OCI-LY7 (cell line): Measurements from ENCODE around the gene ZNF534.

Experiments
- EZH2phosphoT487 ChIP-seq: fragments of 200-600 bp; sonication (generic); IDR thresholded peaks from 2 replicates; pipeline ENCODE4 v1.6.1; 2018; ENCODE audit warnings: low read depth, borderline replicate concordance, mild to moderate bottlenecking, mixed run types, antibody characterized with exemption, low read length, moderate library complexity, mixed read lengths
- TF ChIP-seq, protein P1 (sequence below): fragments of 200-600 bp; sonication (generic); conservative IDR thresholded peaks from 2 replicates; pipeline ENCODE4 v1.5.1; 2014; ENCODE audit warnings: mild to moderate bottlenecking, antibody characterized with exemption, low read length, moderate library complexity, mixed read lengths

DNA sequence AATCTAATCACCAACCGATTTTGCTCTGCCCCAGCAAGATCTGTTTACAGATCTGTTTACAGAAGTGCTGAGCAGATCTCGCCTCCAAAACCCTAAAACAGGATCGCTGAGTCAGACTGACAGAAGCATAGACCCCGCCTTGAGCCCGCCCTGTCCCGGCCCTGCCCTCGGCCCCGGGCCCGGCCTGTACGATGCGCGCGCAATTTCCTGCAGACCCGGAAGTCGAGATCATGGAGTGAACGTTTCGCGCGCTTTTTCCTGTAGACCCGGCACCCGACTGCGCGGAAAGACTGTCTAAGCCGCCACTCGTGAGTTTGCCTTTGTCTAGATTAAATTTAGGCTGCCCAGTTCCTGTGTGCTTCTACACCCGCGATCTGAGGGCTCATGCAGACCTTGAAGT, at the start of gene ZNF534:
- TF ChIP-seq, protein P1, sequence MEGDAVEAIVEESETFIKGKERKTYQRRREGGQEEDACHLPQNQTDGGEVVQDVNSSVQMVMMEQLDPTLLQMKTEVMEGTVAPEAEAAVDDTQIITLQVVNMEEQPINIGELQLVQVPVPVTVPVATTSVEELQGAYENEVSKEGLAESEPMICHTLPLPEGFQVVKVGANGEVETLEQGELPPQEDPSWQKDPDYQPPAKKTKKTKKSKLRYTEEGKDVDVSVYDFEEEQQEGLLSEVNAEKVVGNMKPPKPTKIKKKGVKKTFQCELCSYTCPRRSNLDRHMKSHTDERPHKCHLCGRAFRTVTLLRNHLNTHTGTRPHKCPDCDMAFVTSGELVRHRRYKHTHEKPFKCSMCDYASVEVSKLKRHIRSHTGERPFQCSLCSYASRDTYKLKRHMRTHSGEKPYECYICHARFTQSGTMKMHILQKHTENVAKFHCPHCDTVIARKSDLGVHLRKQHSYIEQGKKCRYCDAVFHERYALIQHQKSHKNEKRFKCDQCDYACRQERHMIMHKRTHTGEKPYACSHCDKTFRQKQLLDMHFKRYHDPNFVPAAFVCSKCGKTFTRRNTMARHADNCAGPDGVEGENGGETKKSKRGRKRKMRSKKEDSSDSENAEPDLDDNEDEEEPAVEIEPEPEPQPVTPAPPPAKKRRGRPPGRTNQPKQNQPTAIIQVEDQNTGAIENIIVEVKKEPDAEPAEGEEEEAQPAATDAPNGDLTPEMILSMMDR, result no peak
- no peak for TF ChIP-seq EZH2phosphoT487
